OCI-LY1 (cell line): ENCODE data around the gene FAM120A.

ENCODE experiments used
- EZH2 ChIP-seq: fragments of 200-600 bp; sonication (generic), shearing (Covaris generic); IDR thresholded peaks from 2 replicates; pipeline ENCODE4 v1.8.0; 2017; ENCODE audit warnings: borderline replicate concordance, mixed run types, mild to moderate bottlenecking, antibody characterized with exemption, low read length, moderate library complexity, mixed read lengths
- TF ChIP-seq, protein P1 (sequence below): fragments of 200-600 bp; sonication (generic), shearing (Covaris generic); IDR thresholded peaks from 2 replicates; pipeline ENCODE4 v1.5.1; 2017; ENCODE audit warnings: mild to moderate bottlenecking, antibody characterized with exemption, low read length, moderate library complexity, mixed read lengths

DNA sequence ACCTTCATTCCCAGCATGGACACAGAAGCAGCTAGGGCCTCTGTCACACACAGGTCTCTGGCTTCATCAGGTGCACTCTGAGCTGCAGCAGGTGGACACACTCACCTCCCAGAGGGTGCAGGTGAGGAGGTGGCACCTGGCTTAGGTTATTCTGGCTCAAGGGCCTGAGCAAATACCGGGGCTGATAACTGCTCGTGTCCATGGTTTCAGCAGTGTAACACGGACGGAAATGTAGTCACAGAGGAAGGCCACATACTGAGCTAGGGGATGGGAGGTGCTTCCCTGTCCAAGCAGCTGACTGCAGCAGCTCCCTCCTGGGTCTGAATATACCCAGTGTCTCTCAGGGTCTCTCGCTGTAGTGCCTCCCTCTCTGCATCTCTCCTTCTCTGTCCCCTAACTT is 130.6 kb downstream of the FAM120A start:
- TF ChIP-seq, protein P1, sequence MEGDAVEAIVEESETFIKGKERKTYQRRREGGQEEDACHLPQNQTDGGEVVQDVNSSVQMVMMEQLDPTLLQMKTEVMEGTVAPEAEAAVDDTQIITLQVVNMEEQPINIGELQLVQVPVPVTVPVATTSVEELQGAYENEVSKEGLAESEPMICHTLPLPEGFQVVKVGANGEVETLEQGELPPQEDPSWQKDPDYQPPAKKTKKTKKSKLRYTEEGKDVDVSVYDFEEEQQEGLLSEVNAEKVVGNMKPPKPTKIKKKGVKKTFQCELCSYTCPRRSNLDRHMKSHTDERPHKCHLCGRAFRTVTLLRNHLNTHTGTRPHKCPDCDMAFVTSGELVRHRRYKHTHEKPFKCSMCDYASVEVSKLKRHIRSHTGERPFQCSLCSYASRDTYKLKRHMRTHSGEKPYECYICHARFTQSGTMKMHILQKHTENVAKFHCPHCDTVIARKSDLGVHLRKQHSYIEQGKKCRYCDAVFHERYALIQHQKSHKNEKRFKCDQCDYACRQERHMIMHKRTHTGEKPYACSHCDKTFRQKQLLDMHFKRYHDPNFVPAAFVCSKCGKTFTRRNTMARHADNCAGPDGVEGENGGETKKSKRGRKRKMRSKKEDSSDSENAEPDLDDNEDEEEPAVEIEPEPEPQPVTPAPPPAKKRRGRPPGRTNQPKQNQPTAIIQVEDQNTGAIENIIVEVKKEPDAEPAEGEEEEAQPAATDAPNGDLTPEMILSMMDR = no peak
- TF ChIP-seq EZH2 = no peak
